PC-9 (cell line): ENCODE measurements around the gene FMO4. TPM values are rescaled to one million over a fixed set of nuclear protein-coding genes. Genes with fewer than 3 reads are reported as not detected.

Experiments
- BruUV-seq: library from RNA; stranded (reverse); fragments of 400-500 nt; replicated peaks from 2 replicates; lab custom pipeline; 2021; lab: Mats Ljungman, UMichigan
- CTCF ChIA-PET: fragments of 300-600 bp; sonication (Branson Sonifier 250); formaldehyde crosslinking; loops from one replicate; lab custom pipeline; 2022; ENCODE audit warnings: antibody characterized with exemption; lab: Charles Lee
- POLR2A ChIA-PET: fragments of 300-600 bp; sonication (Branson Sonifier 250); formaldehyde crosslinking; loops from one replicate; lab custom pipeline; 2022; ENCODE audit warnings: antibody characterized with exemption; ENCODE audit not compliant: unreplicated experiment; lab: Charles Lee
- DNase-seq, 2 experiments: peaks; one replicate each; pipeline versions ENCODE4 v3.0.0 to v3.0.0-alpha.2; 2015 to 2022; ENCODE audit warnings: mixed read lengths in 1 of 2
- H2AFZ ChIP-seq: fragments of 200-600 bp; sonication (generic); 2 replicates; pipeline ENCODE4 v1.8.1; 2017; ENCODE audit warnings: antibody characterized with exemption
- H3F3A ChIP-seq: fragments of 200-600 bp; sonication (generic); 2 replicates; pipeline ENCODE4 v1.8.1; 2017; ENCODE audit warnings: antibody characterized with exemption, mild to moderate bottlenecking, low read depth; ENCODE audit not compliant: insufficient read depth
- H3K27ac ChIP-seq: fragments of 200-600 bp; sonication (generic); 2 replicates; pipeline ENCODE4 v1.6.1; 2016; ENCODE audit warnings: mixed run types
- H3K27me3 ChIP-seq: fragments of 200-600 bp; sonication (generic); 2 replicates; pipeline ENCODE4 v1.6.1; 2016; ENCODE audit warnings: low read depth, mixed run types; ENCODE audit not compliant: insufficient read depth
- H3K36me3 ChIP-seq: fragments of 200-600 bp; sonication (generic); 2 replicates; pipeline ENCODE4 v1.6.1; 2016; ENCODE audit warnings: low read depth, mixed run types
- H3K4me1 ChIP-seq: fragments of 200-600 bp; sonication (generic); replicated peaks from 2 replicates; pipeline ENCODE4 v1.6.1; 2016; ENCODE audit warnings: mixed run types; ENCODE audit not compliant: insufficient read depth
- H3K4me2 ChIP-seq: fragments of 200-600 bp; sonication (generic); 2 replicates; pipeline ENCODE4 v1.6.1; 2017; ENCODE audit warnings: mixed run types
- H3K4me3 ChIP-seq: fragments of 200-600 bp; sonication (generic); 2 replicates; pipeline ENCODE4 v1.6.1; 2016; ENCODE audit warnings: mixed run types
- H3K79me2 ChIP-seq: fragments of 200-600 bp; sonication (generic); 2 replicates; pipeline ENCODE4 v1.6.1; 2017; ENCODE audit warnings: low read depth, mixed run types
- H3K9me2 ChIP-seq: fragments of 200-600 bp; sonication (generic); 2 replicates; pipeline ENCODE4 v1.8.1; 2017; ENCODE audit warnings: mild to moderate bottlenecking; ENCODE audit not compliant: insufficient read depth
- H3K9me3 ChIP-seq: fragments of 200-600 bp; sonication (generic); 2 replicates; pipeline ENCODE4 v1.8.1; 2016; ENCODE audit warnings: low read depth; ENCODE audit not compliant: insufficient read depth
- H4K20me1 ChIP-seq: fragments of 200-600 bp; sonication (generic); 2 replicates; pipeline ENCODE4 v1.8.1; 2017; ENCODE audit not compliant: insufficient read depth
- EZH2 ChIP-seq: fragments of 200-600 bp; sonication (generic); IDR thresholded peaks from 2 replicates; pipeline ENCODE4 v1.8.0; 2017; ENCODE audit warnings: antibody characterized with exemption, low read depth
- intact Hi-C: fragments of 100-400 bp; cut with micrococcal nuclease; formaldehyde crosslinking; loops from one replicate; pipeline ENCODE4 v1.10.0; 2022; ENCODE audit not compliant: unreplicated experiment
- total RNA-seq: library from RNA; stranded (reverse); gene quantifications from 2 replicates; pipeline ENCODE4 v1.2.3, GENCODE V29; 2021
- TF ChIP-seq, protein P1 (sequence below): fragments of 200-600 bp; sonication (generic); conservative IDR thresholded peaks from 2 replicates; pipeline ENCODE4 v1.6.1; 2017; ENCODE audit warnings: mixed run types, antibody characterized with exemption, mild to moderate bottlenecking, moderate library complexity

FMO4 gene
- total RNA-seq, 1 experiment from 2014 or later = 0.61 TPM

DNA sequence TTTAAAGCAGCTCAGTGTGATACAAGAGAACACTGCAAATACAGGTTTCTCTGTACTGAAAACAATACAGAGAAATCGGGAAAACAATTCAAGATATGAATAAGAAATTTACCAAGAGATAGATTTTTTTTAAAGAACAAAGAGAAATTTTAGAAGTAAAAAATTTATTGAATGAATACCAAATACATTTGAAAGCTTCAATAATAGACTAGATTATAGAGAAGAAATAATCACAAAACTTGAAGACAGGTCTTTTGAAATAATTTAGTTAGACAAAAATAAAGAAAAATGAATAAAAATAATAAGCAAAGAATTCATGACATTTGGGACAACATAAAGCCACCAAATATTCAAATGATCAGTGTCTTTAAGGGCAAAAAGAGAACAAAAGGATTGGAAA is 13.6 kb upstream of the FMO4 start:
- no peak overlapping the region for H3K27ac ChIP-seq
- H3K4me1 ChIP-seq = no peaks in the 10 kb centered on the region
- no peak overlapping the region for H3K4me3 ChIP-seq
- no peak for TF ChIP-seq EZH2
- TF ChIP-seq, protein P1, sequence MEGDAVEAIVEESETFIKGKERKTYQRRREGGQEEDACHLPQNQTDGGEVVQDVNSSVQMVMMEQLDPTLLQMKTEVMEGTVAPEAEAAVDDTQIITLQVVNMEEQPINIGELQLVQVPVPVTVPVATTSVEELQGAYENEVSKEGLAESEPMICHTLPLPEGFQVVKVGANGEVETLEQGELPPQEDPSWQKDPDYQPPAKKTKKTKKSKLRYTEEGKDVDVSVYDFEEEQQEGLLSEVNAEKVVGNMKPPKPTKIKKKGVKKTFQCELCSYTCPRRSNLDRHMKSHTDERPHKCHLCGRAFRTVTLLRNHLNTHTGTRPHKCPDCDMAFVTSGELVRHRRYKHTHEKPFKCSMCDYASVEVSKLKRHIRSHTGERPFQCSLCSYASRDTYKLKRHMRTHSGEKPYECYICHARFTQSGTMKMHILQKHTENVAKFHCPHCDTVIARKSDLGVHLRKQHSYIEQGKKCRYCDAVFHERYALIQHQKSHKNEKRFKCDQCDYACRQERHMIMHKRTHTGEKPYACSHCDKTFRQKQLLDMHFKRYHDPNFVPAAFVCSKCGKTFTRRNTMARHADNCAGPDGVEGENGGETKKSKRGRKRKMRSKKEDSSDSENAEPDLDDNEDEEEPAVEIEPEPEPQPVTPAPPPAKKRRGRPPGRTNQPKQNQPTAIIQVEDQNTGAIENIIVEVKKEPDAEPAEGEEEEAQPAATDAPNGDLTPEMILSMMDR = no peak
- H3F3A ChIP-seq = no peaks in the 10 kb centered on the region
- H3K4me2 ChIP-seq = no peak overlapping the region
- H3K9me3 ChIP-seq = no peaks in the 10 kb centered on the region
- no peaks in the 10 kb centered on the region for H3K9me2 ChIP-seq
- BruUV-seq = no TSS peak
- no peaks in the 10 kb centered on the region for H4K20me1 ChIP-seq
- DNase-seq = no peak
- no peaks in the 10 kb centered on the region for H3K79me2 ChIP-seq
- CTCF ChIA-PET = no interaction called here
- no peaks in the 10 kb centered on the region for H3K36me3 ChIP-seq
- H3K27me3 ChIP-seq = no peaks in the 10 kb centered on the region
- intact Hi-C loops = no loop called here
- no peak overlapping the region for H2AFZ ChIP-seq
- POLR2A ChIA-PET = no interaction called here

DNA sequence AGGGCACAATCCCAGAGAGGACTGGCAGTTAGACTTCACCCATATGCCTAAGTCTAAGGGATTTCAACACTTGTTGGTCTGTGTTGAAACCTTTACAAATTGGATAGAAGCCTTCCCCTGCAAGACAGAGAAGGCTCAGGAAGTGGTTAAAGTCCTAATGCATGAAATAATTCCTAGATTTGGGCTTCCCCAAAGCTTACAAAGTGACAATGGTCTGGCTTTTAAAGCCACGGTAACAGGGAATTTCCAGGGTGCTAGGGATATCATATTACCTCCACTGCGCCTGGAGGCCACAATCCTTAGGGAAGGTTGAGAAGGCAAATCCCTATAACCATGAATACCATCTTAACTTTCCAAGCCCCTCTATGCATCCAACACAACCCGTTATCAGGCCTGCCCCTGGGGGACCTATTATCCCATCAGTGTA is 3.3 kb upstream of the FMO4 start:
- peaks cover 8% of the 10 kb centered on the region for H3K27me3 ChIP-seq
- no TSS peak for BruUV-seq
- TF ChIP-seq, protein P1 = no peak
- no peak for TF ChIP-seq EZH2
- POLR2A ChIA-PET = no interaction called here
- intact Hi-C loops = loop anchor here (10.0 kb wide), 1 partner anchor 174 kb away; the partner anchor contains the start of gene PRRC2C
- H3K4me3 ChIP-seq = no peak overlapping the region
- no peak for DNase-seq
- H3K36me3 ChIP-seq = no peaks in the 10 kb centered on the region
- H3K27ac ChIP-seq = no peak overlapping the region
- H3K9me3 ChIP-seq = no peaks in the 10 kb centered on the region
- peaks cover 8% of the 10 kb centered on the region; the same call in 1 of the 2 replicates for H3F3A ChIP-seq
- CTCF ChIA-PET = no interaction called here
- H3K4me1 ChIP-seq = no peaks in the 10 kb centered on the region
- no peaks in the 10 kb centered on the region for H3K9me2 ChIP-seq
- no peaks in the 10 kb centered on the region for H3K79me2 ChIP-seq
- no peak overlapping the region for H2AFZ ChIP-seq
- no peak overlapping the region for H3K4me2 ChIP-seq
- H4K20me1 ChIP-seq = no peaks in the 10 kb centered on the region

DNA sequence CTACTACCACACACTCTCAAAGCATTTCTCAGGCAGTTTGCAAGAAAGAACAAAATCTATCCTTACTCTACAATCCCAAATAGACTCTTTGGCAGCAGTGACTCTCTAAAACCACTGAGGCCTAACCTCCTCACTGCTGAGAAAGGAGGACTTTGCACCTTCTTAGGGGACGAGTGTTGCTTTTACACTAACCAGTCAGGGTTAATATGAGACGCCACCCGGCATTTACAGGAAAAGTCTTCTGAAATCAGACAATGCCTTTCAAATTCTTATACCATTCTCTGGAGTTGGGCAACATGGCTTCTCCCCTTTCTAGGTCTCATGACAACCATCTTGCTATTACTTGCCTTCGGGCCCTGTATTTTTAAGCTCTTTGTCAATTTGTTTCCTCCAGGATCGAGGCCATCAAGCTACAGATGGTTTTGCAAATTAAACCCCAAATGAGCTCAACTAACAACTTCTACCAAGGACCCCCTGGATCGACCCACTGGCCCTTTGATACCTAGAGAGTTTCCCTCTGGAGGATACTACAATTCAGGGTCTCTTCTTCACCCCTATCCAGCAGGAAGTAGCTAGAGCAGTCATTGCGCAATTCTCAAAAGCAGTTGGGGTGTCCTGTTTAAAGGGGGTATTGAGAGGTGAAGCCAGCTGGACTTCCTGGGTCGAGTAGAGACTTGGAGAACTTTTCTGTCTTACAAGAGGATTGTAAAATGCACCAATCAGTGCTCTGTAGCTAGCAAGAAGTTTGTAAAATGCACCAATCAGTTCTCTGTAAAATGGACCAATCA is 2.0 kb upstream of the FMO4 start:
- no peak overlapping the region for H2AFZ ChIP-seq
- intact Hi-C loops = loop anchor here (10.0 kb wide), 1 partner anchor 173 kb away; the partner anchor contains the start of gene PRRC2C
- no peaks in the 10 kb centered on the region for H4K20me1 ChIP-seq
- H3K27ac ChIP-seq = no peak overlapping the region
- ChIA-PET POLR2A (no interaction called here), CTCF (no interaction called here)
- peaks cover 8% of the 10 kb centered on the region; the same call in 1 of the 2 replicates for H3K27me3 ChIP-seq
- H3K9me3 ChIP-seq = no peaks in the 10 kb centered on the region
- no peak for TF ChIP-seq EZH2
- TF ChIP-seq, protein P1 = no peak
- DNase-seq = no peak
- H3K4me3 ChIP-seq = no peak overlapping the region
- BruUV-seq = no TSS peak
- H3K9me2 ChIP-seq = no peaks in the 10 kb centered on the region
- H3K4me2 ChIP-seq = no peak overlapping the region
- H3F3A ChIP-seq = peaks cover 8% of the 10 kb centered on the region; the same call in 1 of the 2 replicates
- no peaks in the 10 kb centered on the region for H3K4me1 ChIP-seq
- no peaks in the 10 kb centered on the region for H3K36me3 ChIP-seq
- no peaks in the 10 kb centered on the region for H3K79me2 ChIP-seq
